GM18517 (cell line): ENCODE measurements around the gene CLEC10A.
A peak's percentile ranks its signal among the peaks of the same experiment; 100 is the strongest.

ENCODE experiments used
- ATAC-seq: cut with Tn5 transposase; IDR thresholded peaks from one replicate; pipeline ENCODE4 v1.9.1; 2021; ENCODE audit warnings: mild to moderate bottlenecking, moderate library complexity; ENCODE audit not compliant: unreplicated experiment

CLEC10A gene

DNA sequence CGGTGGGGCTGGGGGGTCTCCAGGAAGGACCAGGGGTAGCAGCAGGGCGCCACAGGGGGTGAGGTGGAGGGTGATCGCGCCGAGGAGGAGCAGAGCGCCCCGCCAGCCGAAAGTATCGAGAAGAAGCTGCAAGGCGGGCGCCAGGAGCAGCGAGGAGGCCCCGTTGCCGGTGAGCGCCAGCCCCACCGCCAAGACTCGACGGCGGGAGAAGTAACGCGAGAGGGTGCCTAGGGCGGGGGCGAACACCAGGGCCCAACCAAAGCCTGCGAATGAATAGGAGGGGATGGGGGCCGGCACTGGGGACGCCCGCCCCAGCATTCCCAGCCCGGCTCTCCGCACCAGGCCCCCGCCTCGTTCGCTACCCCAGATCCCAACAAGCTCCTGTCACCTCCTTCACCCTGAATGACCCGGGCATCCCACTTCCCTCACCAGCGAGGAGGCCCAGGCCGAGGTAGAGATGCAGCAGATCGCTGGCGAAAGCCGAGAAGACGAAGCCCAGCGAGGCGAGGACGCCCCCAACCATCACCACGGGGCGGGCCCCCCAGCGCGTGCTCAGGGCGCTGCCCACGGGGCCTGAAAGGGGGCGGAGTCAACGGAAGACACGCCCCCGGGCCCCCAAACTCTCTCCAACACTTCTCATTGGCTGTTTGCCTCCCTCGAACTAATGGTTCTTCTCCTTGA is 37.4 kb downstream of the CLEC10A start:
- no peak for ATAC-seq

DNA sequence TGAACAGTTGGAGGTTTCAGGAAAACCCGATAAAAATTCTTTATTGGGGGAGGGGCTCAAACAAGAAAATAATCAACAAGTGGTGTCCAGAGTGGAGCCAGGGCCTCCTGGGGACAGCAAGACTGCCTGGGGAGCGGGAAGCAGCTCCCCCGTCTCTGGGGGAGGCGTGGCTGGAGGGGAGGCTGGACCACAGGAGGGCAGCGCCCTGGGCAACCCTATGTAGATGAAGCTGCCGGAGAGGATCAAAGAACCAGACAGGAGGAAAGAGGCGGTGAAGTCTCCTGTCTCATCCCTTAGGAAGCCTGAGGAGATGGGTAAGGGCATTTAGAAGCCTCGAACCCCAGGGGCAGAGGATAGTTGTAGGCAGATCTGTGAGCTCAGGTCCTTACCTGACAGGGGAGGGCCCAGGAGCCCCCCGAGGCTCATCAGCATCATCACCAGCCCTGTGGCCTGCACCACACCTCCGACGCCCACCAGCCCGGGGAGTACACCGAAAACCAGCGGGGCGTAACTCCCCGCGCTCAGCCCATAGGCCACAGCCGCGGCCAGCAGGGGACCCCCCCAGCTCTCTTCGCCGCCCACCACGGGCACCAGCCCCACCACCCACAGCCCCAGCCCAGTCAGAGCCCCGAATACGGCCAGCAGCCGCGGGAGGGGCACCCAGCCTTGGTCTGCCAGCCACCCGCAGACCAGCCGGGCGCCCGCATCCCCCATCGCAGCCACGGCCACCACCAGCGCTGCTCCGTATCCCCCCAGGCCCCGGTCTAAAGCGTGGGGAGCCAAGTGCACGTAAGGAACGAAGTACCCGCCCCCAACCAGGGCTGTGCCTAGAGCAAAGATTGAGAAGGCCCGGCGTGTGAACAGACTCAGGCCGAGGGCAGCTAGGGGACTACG is 38.2 kb downstream of the CLEC10A start:
- no peak for ATAC-seq

GRCh38 chr17:7039832-7040231 is 40.2 kb downstream of the CLEC10A start:
- no peak for ATAC-seq

GRCh38 chr17:7038025-7038862 is 41.8 kb downstream of the CLEC10A start:
- ATAC-seq = no peak

DNA sequence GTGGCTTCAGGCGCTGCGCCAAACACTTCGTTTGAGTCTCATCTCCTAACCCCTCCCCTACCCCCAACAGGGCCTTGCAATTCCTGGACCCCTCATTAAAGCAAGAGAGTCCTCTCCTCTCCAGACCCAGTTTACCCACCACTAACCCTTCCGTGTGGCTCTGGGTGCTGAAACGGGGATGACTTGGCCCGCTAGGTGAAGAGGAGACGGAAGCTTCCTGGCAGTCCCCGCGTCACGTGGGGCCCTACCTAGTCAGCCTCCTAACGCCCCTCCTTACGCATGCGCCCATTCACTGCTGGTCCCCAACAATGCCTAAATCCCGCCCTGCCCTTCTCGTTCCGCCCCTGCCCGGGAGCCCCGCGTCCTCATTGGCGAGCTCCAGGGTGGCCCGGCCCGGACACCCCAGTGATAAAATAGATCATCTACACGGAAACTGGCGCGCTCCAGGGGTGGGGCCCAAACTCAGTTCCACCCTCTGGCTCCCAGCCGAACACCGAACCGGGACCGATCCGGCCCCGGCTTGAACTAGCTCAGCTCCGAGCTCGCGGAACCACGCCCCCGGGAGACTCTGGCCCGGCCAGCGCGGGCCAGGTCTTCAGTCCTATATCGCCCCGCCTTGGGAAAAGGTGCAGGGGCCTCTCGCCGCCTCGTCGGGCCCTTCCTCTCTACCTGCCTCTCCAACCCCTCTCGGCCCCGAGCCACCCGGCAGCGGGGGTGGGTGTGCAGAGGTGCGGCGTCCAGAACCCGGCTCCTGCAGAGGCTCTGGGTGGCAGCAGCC is 44.3 kb downstream of the CLEC10A start, which contains the start of gene SLC16A13:
TSS of gene SLC16A13 (plus strand) at position 425 of the 778 bp plus-strand sequence. CDS start 368 bp downstream, outside the sequence.
- ATAC-seq = peak; percentile 86

GRCh38 chr17:7034955-7035590 is 45.0 kb downstream of the CLEC10A start:
- peak; percentile 5 for ATAC-seq

- no peak for ATAC-seq
Measured at GRCh38 chr17:7029659-7030058, 50.4 kb downstream of the CLEC10A start.

DNA sequence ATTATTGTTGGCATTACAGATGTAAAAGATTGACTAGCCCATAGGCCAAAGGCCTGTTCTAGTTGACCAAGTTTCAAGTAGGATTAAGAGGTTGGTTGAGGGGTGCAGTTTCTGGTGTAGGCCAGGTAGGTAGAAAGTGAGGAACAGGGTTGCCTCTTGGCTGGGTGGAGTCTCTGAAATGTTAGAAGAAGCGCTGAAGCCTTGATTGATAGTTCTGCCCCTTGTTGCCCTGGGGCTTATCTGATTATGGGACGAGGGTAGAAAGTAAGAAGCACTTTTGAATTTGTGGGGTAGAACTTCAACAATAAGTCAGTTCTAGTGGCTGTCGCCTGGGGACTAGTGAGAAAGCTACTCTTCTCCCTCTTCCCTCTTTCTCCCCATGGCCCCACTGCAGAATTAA is 51.0 kb downstream of the CLEC10A start:
- no peak for ATAC-seq

DNA sequence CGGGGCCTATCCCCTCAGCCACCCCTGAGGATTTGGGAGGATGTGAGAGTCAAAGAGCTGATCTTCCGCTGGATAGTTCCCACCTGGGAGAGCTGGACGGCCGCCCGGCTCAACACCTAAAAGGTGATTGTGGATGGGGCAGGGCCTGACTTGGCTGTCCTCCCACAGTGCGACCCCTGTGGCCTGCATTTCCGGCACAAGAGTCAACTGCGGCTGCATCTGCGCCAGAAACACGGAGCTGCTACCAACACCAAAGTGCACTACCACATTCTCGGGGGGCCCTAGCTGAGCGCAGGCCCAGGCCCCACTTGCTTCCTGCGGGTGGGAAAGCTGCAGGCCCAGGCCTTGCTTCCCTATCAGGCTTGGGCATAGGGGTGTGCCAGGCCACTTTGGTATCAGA is 52.7 kb downstream of the CLEC10A start:
- ATAC-seq = no peak

DNA sequence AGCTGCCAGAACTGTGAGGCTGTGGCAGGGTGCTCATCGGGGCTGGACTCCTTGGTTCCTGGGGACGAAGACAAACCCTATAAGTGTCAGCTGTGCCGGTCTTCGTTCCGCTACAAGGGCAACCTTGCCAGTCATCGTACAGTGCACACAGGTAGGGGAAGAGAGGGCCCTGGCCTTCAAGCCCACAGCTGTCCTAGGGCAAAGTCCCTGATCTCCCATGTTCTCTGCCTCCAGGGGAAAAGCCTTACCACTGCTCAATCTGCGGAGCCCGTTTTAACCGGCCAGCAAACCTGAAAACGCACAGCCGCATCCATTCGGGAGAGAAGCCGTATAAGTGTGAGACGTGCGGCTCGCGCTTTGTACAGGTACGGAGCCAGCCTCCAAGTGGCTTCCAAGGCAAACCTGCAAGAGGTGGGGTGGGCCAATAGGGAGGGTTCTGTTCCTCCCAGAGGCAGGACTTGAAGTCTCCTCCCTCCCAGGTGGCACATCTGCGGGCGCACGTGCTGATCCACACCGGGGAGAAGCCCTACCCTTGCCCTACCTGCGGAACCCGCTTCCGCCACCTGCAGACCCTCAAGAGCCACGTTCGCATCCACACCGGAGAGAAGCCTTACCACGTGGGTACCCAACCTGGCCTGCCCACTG is 53.5 kb downstream of the CLEC10A start:
- no peak for ATAC-seq

DNA sequence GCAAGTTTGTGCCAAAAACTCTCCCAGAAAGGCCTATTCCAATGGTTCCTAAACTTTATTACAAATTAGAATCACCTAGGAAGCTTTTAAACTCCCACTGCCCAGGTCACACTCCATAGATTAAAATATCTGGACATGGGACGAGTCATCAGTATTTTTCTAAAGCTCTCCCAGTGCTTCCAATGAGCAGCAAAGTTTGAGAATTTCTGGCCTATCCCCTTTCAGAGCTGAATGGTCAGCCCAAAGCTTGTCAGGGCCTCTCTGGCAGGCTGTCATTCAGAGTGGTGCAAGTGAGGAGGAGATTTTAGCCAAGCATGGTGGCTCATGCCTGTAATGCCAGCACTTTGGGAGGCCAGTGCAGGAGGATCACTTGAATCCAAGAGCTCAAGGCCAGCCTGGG is 54.8 kb downstream of the CLEC10A start:
- no peak for ATAC-seq
